ENCODE results near the gene ALDH3A1.

ALDH3A1 gene

DNA sequence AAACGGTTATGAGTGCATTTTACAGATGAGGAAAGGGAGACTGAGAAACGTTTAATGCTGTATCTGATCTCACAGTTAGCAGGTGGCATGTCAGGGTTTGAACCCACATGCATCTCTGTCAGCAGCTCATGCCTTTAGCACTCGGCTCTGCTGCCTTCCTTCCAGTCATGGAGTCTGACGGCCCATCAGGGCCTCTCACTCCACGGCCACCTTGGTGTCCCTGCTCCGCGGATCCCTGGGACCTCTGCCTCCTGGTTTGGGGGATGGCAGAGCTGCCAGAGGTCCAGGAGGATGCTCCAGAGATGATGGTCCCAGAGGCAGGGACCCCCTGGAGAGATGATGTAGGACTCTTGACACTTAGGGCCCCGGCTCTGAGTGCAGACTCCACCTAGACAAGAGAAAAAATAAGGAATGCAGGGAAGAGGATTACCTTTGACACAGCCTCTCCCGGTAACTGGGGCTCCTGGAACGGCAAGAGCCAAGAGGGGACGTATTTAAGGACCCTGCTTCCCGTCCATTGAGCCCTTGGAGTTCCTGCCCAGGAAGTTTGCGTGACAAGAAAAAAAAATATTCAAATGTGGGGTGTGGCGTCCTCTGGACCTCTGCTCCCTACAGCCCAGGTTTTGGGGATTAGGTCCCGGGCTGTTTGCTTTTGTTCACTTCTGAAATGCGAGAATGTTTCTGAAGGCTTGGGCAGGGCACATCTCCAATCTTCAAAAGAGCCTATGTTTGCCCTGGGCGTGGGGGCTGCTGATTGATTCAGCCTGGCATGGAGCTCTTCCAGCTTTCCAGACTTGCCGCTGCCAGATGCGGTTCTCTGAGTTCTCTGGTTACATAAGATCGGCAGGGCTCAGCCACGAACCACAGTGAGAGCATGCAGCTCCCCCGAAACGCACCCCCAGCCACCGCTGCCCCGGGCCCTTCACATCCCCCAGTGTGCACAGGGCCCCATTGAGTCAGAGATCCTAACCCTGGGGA lies at the start of gene ALDH3A1:
TSS of gene ALDH3A1 (minus strand) at position 470 of the 978 bp plus-strand sequence. CDS start 3,169 bp downstream, outside the sequence.
- Histone ChIP-seq H3K4me1 (ENCODE audit: insufficient read depth, low read length) (peaks cover 14% of the 10 kb centered on the region), H3K36me3 (ENCODE audit: insufficient read depth, low read length) (no peaks in the 10 kb centered on the region), H3K9ac (ENCODE audit: low read depth, low read length) (no peak within 1 kb of the TSS), H3K9me3 (ENCODE audit: control insufficient read depth, insufficient read depth, low read length) (no peaks in the 10 kb centered on the region)

- Histone ChIP-seq H3K9ac (ENCODE audit: low read depth, low read length) (no peak overlapping the region), H3K9me3 (ENCODE audit: control insufficient read depth, insufficient read depth, low read length) (no peaks in the 10 kb centered on the region; the same call in 1 of the 2 replicates)
Measured at GRCh38 chr17:19796457-19796856, 48.4 kb upstream of the ALDH3A1 start.

DNA sequence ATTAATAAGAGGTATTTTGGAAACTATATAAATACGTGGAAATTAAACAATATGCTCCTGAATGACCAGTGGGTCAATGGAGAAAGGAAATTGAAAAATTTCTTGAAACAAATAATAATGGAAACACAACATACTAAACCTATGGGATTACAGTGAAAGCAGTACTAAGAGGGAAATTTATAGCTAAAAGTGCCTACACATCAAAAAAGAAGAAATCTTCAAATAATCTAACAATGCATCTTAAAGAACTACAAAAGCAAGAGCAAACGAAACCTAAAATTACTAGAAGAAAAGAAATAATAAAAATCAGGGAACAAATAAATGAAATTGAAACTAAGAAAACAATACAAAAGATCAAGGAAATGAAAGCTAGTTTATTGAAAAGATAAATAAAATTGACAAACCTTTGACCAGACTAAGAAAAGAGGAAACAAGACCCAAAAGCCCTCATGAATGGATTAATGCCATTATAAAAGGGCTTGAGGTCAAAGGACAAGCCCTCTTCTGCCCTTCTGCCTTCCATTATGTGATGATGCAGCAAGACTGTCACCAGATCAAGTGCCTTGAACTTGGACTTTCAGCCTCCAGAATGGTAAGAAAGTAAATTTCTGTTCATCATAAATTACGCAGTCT lies 43.9 kb upstream of the ALDH3A1 start:
- Histone ChIP-seq H3K4me1 (ENCODE audit: insufficient read depth, low read length) (no peaks in the 10 kb centered on the region), H3K36me3 (ENCODE audit: insufficient read depth, low read length) (no peaks in the 10 kb centered on the region), H3K9me3 (ENCODE audit: control insufficient read depth, insufficient read depth, low read length) (no peaks in the 10 kb centered on the region), H3K9ac (ENCODE audit: low read depth, low read length) (no peak overlapping the region)

More at GRCh38 chr17:19796457-19796856, 48.4 kb upstream of the ALDH3A1 start:
- Histone ChIP-seq H3K36me3 (ENCODE audit: insufficient read depth, low read length) (no peaks in the 10 kb centered on the region; the same call in 1 of the 2 replicates), H3K4me1 (ENCODE audit: insufficient read depth, low read length) (no peaks in the 10 kb centered on the region)

- H3K9me3 ChIP-seq (ENCODE audit: control insufficient read depth, insufficient read depth, low read length) = no peaks in the 10 kb centered on the region
- H3K36me3 ChIP-seq (ENCODE audit: insufficient read depth, low read length) = no peaks in the 10 kb centered on the region
- no peak overlapping the region for H3K9ac ChIP-seq (ENCODE audit: low read depth, low read length)
Measured at GRCh38 chr17:19787733-19788357, 39.7 kb upstream of the ALDH3A1 start.

DNA sequence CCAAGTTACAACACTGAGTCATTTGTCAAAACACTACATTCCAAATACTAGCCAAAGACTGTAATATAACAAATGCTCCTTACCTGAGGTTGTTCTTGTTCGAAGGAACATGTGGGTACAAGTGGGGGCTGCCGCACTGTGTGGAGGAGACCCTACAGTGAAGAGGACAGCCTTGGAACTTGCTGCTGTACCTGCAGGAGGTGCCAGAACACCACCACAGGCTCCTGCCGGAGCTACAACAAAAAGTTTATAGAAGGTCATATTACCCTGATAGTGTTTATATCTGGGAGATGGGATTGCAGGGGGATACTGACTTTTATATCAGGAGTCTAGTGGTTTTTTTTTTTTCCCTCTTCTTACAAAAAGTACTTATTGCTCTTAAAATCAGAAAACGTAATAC lies 37.8 kb upstream of the ALDH3A1 start:
- no peak overlapping the region for H3K9ac ChIP-seq (ENCODE audit: low read depth, low read length)
- H3K36me3 ChIP-seq (ENCODE audit: insufficient read depth, low read length) = no peaks in the 10 kb centered on the region
- no peaks in the 10 kb centered on the region for H3K9me3 ChIP-seq (ENCODE audit: control insufficient read depth, insufficient read depth, low read length)
- no peaks in the 10 kb centered on the region for H3K4me1 ChIP-seq (ENCODE audit: insufficient read depth, low read length)

More at GRCh38 chr17:19787733-19788357, 39.7 kb upstream of the ALDH3A1 start:
- no peaks in the 10 kb centered on the region for H3K4me1 ChIP-seq (ENCODE audit: insufficient read depth, low read length)

GRCh38 chr17:19781488-19782458 lies 33.7 kb upstream of the ALDH3A1 start:
- Histone ChIP-seq H3K9ac (ENCODE audit: low read depth, low read length) (no peak overlapping the region), H3K36me3 (ENCODE audit: insufficient read depth, low read length) (0 out of 2 replicates have a peak, but pooled peaks cover 3% of the 10 kb centered on the region)

DNA sequence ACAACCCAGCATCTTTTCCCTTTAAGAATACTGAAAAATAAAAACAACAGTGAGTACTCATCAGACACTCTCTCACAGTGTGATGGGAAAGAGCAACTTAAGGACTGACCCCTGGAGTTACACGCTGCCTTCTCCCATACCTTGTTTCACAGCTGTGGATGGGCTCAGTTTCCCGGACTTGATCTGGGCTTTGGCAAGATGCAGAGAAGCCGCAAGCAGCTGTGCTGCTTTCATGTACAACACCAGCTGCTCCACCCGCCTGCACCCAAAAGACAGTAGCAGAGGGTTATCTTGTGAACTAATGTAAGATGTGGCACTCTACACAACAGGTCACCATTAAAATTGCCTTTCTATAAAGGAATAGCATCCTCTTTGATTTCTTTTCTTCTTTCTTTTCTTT lies 32.7 kb upstream of the ALDH3A1 start:
- no peak overlapping the region for H3K9ac ChIP-seq (ENCODE audit: low read depth, low read length)
- H3K9me3 ChIP-seq (ENCODE audit: control insufficient read depth, insufficient read depth, low read length) = no peaks in the 10 kb centered on the region
- H3K4me1 ChIP-seq (ENCODE audit: insufficient read depth, low read length) = no peaks in the 10 kb centered on the region
- H3K36me3 ChIP-seq (ENCODE audit: insufficient read depth, low read length) = 0 out of 2 replicates have a peak, but pooled peaks cover 5% of the 10 kb centered on the region

More at GRCh38 chr17:19781488-19782458, 33.7 kb upstream of the ALDH3A1 start:
- Histone ChIP-seq H3K9me3 (ENCODE audit: control insufficient read depth, insufficient read depth, low read length) (no peaks in the 10 kb centered on the region), H3K4me1 (ENCODE audit: insufficient read depth, low read length) (no peaks in the 10 kb centered on the region)

DNA sequence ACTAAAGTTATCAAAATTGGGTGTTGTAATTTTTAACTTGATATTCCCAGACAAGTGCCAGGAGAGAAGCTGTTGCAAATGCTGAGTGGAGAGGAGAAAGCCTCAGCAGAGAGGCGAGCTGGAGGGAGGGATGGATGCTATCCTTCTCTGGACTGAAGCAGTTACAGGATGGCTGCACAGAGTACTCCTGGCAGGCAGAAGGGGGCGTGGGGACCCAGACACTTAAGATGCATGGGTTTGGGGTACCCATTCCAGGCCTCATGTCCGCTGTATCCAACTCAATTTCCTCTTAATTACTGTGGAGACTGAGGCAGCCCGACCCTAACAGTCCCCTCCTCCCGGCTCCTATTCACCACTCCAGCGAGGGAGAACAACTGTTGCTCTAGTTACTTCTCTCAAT lies 25.4 kb upstream of the ALDH3A1 start:
- no peaks in the 10 kb centered on the region for H3K9me3 ChIP-seq (ENCODE audit: control insufficient read depth, insufficient read depth, low read length)
- H3K4me1 ChIP-seq (ENCODE audit: insufficient read depth, low read length) = no peaks in the 10 kb centered on the region
- no peak overlapping the region for H3K9ac ChIP-seq (ENCODE audit: low read depth, low read length)
- 0 out of 2 replicates have a peak, but pooled peaks cover 10% of the 10 kb centered on the region for H3K36me3 ChIP-seq (ENCODE audit: insufficient read depth, low read length)

- Histone ChIP-seq H3K36me3 (ENCODE audit: insufficient read depth, low read length) (0 out of 2 replicates have a peak, but pooled peaks cover 7% of the 10 kb centered on the region), H3K4me1 (ENCODE audit: insufficient read depth, low read length) (no peaks in the 10 kb centered on the region), H3K9ac (ENCODE audit: low read depth, low read length) (no peak overlapping the region), H3K9me3 (ENCODE audit: control insufficient read depth, insufficient read depth, low read length) (no peaks in the 10 kb centered on the region)
Measured at GRCh38 chr17:19771971-19772630, 24.0 kb upstream of the ALDH3A1 start.

- Histone ChIP-seq H3K9ac (ENCODE audit: low read depth, low read length) (no peak overlapping the region), H3K4me1 (ENCODE audit: insufficient read depth, low read length) (no peaks in the 10 kb centered on the region), H3K36me3 (ENCODE audit: insufficient read depth, low read length) (0 out of 2 replicates have a peak, but pooled peaks cover 5% of the 10 kb centered on the region), H3K9me3 (ENCODE audit: control insufficient read depth, insufficient read depth, low read length) (no peaks in the 10 kb centered on the region)
Measured at GRCh38 chr17:19770985-19771735, 23.1 kb upstream of the ALDH3A1 start.

DNA sequence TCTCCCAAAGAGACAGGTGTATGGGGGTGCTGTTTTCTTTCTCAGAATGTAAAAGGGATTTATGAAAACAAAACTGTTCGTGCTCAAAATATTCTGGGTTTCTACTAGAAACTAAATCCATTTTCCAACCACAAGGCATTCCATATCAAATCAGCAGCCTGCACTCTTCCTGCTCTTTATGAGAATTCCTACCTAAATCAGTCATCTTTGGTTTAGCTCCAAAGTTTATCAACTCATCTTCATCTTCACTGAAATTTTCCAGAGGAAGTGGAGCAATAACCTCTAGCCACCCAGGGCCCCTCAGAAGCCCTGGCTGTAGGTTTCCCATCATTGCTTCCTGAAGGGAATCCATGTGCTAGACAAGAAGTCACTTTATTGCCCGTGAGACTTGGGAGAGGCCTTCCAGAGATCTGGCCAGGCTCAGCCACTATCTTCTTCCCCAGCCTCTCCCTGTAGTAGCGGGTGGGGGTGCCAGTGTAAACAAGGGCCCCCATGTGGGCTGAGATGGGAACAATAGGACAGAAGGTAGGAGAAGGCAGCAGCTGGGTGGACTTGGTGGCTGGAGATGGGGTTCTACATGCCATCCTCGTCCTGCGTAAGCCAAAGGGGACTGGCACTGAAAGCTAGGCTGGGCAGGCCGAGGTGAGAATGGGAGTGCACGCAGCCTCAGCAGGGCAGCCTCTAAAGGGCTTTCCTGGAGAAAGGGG lies 22.0 kb upstream of the ALDH3A1 start:
- H3K9me3 ChIP-seq (ENCODE audit: control insufficient read depth, insufficient read depth, low read length) = no peaks in the 10 kb centered on the region

More for the DNA sequence above, 22.0 kb upstream of the ALDH3A1 start:
- Histone ChIP-seq H3K36me3 (ENCODE audit: insufficient read depth, low read length) (0 out of 2 replicates have a peak, but pooled peaks cover 5% of the 10 kb centered on the region), H3K9ac (ENCODE audit: low read depth, low read length) (no peak overlapping the region), H3K4me1 (ENCODE audit: insufficient read depth, low read length) (no peaks in the 10 kb centered on the region)

All from ES-I3 (cell line).